Liver (tissue), 9 donors: ENCODE data around the gene RIMKLB. TPM values are rescaled to one million over a fixed set of nuclear protein-coding genes. Genes with fewer than 3 reads are reported as not detected.

Source experiments
- DNase-seq: peaks from one replicate; pipeline ENCODE4 v3.0.0-alpha.2; 2017; ENCODE audit warnings: low spot score
- H3K27ac ChIP-seq, 2 donors: one replicate each; pipeline ENCODE4 v1.7.0; 2013; ENCODE audit warnings: inconsistent platforms in 2 of 2, low read length in 2 of 2, control low read depth in 1 of 2, low read depth in 1 of 2, mild to moderate bottlenecking in 1 of 2
- H3K27me3 ChIP-seq, 4 donors: one replicate each; pipeline versions ENCODE4 v1.6.1 to v1.7.0; 2013; ENCODE audit warnings: low read length in 3 of 4, inconsistent platforms in 1 of 4, mild to moderate bottlenecking in 1 of 4, moderate library complexity in 1 of 4; ENCODE audit not compliant: control insufficient read depth in 4 of 4, insufficient read depth in 4 of 4
- H3K36me3 ChIP-seq, 4 donors: one replicate each; pipeline versions ENCODE4 v1.6.1 to v1.7.0; 2013; ENCODE audit warnings: low read length in 3 of 4, mild to moderate bottlenecking in 3 of 4, low read depth in 1 of 4, moderate library complexity in 1 of 4; ENCODE audit not compliant: control insufficient read depth in 4 of 4, insufficient read depth in 3 of 4
- H3K4me1 ChIP-seq, 4 donors: one replicate each; pipeline versions ENCODE4 v1.6.1 to v1.7.0; 2013; ENCODE audit warnings: low read length in 3 of 4, mild to moderate bottlenecking in 3 of 4, moderate library complexity in 1 of 4; ENCODE audit not compliant: control insufficient read depth in 4 of 4, insufficient read depth in 4 of 4
- H3K4me3 ChIP-seq, 3 donors: one replicate each; pipeline versions ENCODE4 v1.6.1 to v1.7.0; 2013; ENCODE audit warnings: low read length in 3 of 3, control low read depth in 1 of 3, low read depth in 1 of 3, mild to moderate bottlenecking in 1 of 3
- H3K9ac ChIP-seq, 2 donors: one replicate each; pipeline ENCODE4 v1.7.0; 2013; ENCODE audit warnings: low read length in 2 of 2, mild to moderate bottlenecking in 2 of 2, moderate library complexity in 2 of 2, control low read depth in 1 of 2, low read depth in 1 of 2
- H3K9me3 ChIP-seq, 4 donors: one replicate each; pipeline versions ENCODE4 v1.6.1 to v1.7.0; 2013; ENCODE audit warnings: low read length in 3 of 4; ENCODE audit not compliant: control insufficient read depth in 4 of 4
- EGR1 ChIP-seq, 2 donors: IDR thresholded peaks; 2 replicates each; pipeline ENCODE4 v1.6.1; 2016 to 2018; ENCODE audit warnings: antibody characterized with exemption in 2 of 2, low read depth in 2 of 2
- FOXA1 ChIP-seq: IDR thresholded peaks from 2 replicates; pipeline ENCODE4 v1.6.1; 2016; ENCODE audit warnings: antibody characterized with exemption
- FOXA2 ChIP-seq: IDR thresholded peaks from 2 replicates; pipeline ENCODE4 v1.6.1; 2016; ENCODE audit warnings: antibody characterized with exemption
- GABPA ChIP-seq, 2 donors: IDR thresholded peaks in 1 of 2; conservative IDR thresholded peaks in 1 of 2; 2 replicates each; pipeline ENCODE4 v1.6.1; 2016; ENCODE audit warnings: antibody characterized with exemption in 2 of 2, mild to moderate bottlenecking in 1 of 2, moderate library complexity in 1 of 2
- HNF4A ChIP-seq, 2 donors: conservative IDR thresholded peaks; 2 replicates each; pipeline ENCODE4 v1.6.1; 2016; ENCODE audit warnings: antibody characterized with exemption in 2 of 2, mild to moderate bottlenecking in 2 of 2
- HNF4G ChIP-seq: IDR thresholded peaks from 2 replicates; pipeline ENCODE4 v1.6.1; 2016; ENCODE audit warnings: antibody characterized with exemption
- JUND ChIP-seq, 2 donors: IDR thresholded peaks; 2 replicates each; pipeline ENCODE4 v1.6.1; 2016; ENCODE audit warnings: antibody characterized with exemption in 2 of 2
- MAX ChIP-seq: IDR thresholded peaks from 2 replicates; pipeline ENCODE4 v1.6.1; 2016; ENCODE audit warnings: antibody characterized with exemption
- NR2F2 ChIP-seq: IDR thresholded peaks from 2 replicates; pipeline ENCODE4 v1.6.1; 2016; ENCODE audit warnings: antibody characterized with exemption
- RAD21 ChIP-seq, 2 donors: IDR thresholded peaks; 2 replicates each; pipeline ENCODE4 v1.6.1; 2016; ENCODE audit warnings: antibody characterized with exemption in 2 of 2, mild to moderate bottlenecking in 2 of 2
- REST ChIP-seq: IDR thresholded peaks from 2 replicates; pipeline ENCODE4 v1.6.1; 2016; ENCODE audit warnings: antibody characterized with exemption, mild to moderate bottlenecking
- RXRA ChIP-seq, 2 donors: IDR thresholded peaks; 2 replicates each; pipeline ENCODE4 v1.6.1; 2017 to 2018; ENCODE audit warnings: antibody characterized with exemption in 2 of 2, mild to moderate bottlenecking in 1 of 2
- SP1 ChIP-seq: IDR thresholded peaks from 2 replicates; pipeline ENCODE4 v1.6.1; 2018; ENCODE audit warnings: antibody characterized with exemption, mild to moderate bottlenecking
- TAF1 ChIP-seq: conservative IDR thresholded peaks from 2 replicates; pipeline ENCODE4 v1.6.1; 2016; ENCODE audit warnings: antibody characterized with exemption, mild to moderate bottlenecking
- YY1 ChIP-seq: IDR thresholded peaks from 2 replicates; pipeline ENCODE4 v1.6.1; 2016; ENCODE audit warnings: antibody characterized with exemption, mild to moderate bottlenecking
- ZBTB33 ChIP-seq: IDR thresholded peaks from 2 replicates; pipeline ENCODE4 v1.6.1; 2016; ENCODE audit warnings: antibody characterized with exemption
- WGBS: extraction: QIAGEN DNeasy Blood & Tissue Kit; methylation state at CpG from one replicate; pipeline ENCODE4 v1.1.7; 2013; 5-methylcytosine and 5-hydroxymethylcytosine counted together
- polyA plus RNA-seq, 2 donors: library from polyadenylated mRNA; stranded (reverse) in 1 of 2; unstranded in 1 of 2; fragments of 200-250 nt in 1 of 2; fragments of >200 nt in 1 of 2; fragmentation: Nextera tagmentation in 1 of 2; extraction: Ambion mirVana in 1 of 2; gene quantifications; one replicate each; pipeline versions ENCODE4 v1.2.1 to v1.2.3, GENCODE V29; 2013 to 2015
- total RNA-seq, 2 donors: library from RNA; depleted of rRNA; stranded (reverse); fragments of >200 nt; gene quantifications; one replicate each; pipeline ENCODE4 v1.2.3, GENCODE V29; 2014
- TF ChIP-seq, protein P1 (sequence below): IDR thresholded peaks from 2 replicates; pipeline ENCODE4 v1.6.1; 2016; ENCODE audit warnings: antibody characterized with exemption
- TF ChIP-seq, protein P2 (sequence below): fragments of 150-350 bp; IDR thresholded peaks from 2 replicates; pipeline ENCODE4 v1.5.1; 2017; ENCODE audit warnings: improper control_type of control experiment, low read depth, low read length; ENCODE audit not compliant: missing input control
- donor health status: healthy.
- donor health status: healthy.
- donor health status: healthy.
- donor health status: healthy.
- donor health status: healthy.

RIMKLB gene
- total and polyA plus RNA-seq, 4 donors = 1.6 to 9.5 (median 3.8) TPM

DNA sequence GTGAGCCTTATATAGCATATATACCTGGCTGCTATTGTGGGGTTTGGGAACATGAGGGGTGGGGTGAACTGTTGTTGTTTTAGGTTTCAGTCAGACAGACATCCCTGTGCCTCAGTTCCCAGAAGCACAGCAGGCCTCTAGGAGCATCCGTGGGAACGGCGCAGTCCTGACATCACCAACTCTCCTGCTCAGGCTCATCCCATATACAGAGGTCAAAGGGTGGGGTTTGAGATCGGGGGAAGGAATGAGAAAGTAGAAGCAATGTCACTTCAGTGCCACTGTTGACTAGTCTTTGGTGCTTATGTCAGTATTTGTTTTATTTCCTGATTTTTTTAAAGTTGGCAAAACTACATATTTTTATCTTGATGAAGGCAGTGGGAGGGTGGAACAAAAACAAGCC, 81.5 kb downstream of the RIMKLB start:
- no peaks in the 10 kb centered on the region for H3K36me3 ChIP-seq
- no peaks in the 10 kb centered on the region for H3K9me3 ChIP-seq
- DNase-seq = no peak
- H3K9ac ChIP-seq = no peak overlapping the region
- H3K27ac ChIP-seq = no peak overlapping the region
- H3K27me3 ChIP-seq = no peaks in the 10 kb centered on the region
- no peak overlapping the region for H3K4me3 ChIP-seq
- TF ChIP-seq, protein P1, sequence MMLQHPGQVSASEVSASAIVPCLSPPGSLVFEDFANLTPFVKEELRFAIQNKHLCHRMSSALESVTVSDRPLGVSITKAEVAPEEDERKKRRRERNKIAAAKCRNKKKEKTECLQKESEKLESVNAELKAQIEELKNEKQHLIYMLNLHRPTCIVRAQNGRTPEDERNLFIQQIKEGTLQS = no peak
- TF ChIP-seq EGR1 (IDR thresholded peaks at IDR 0.05; ENCODE audit: low read depth in 2 of 2) (no peak), FOXA2 (no peak), JUND (IDR thresholded peaks at IDR 0.05) (no peak), HNF4A (conservative IDR thresholded peaks at IDR 0.05) (no peak), SP1 (no peak), GABPA (IDR thresholded peaks at IDR 0.05 in 1 of 2, conservative IDR thresholded peaks at IDR 0.05 in 1 of 2) (no peak), YY1 (no peak), TAF1 (no peak), NR2F2 (no peak), RXRA (IDR thresholded peaks at IDR 0.05) (no peak), ZBTB33 (no peak), HNF4G (no peak), MAX (no peak), RAD21 (IDR thresholded peaks at IDR 0.05) (no peak), REST (no peak), FOXA1 (no peak)
- TF ChIP-seq, protein P2, sequence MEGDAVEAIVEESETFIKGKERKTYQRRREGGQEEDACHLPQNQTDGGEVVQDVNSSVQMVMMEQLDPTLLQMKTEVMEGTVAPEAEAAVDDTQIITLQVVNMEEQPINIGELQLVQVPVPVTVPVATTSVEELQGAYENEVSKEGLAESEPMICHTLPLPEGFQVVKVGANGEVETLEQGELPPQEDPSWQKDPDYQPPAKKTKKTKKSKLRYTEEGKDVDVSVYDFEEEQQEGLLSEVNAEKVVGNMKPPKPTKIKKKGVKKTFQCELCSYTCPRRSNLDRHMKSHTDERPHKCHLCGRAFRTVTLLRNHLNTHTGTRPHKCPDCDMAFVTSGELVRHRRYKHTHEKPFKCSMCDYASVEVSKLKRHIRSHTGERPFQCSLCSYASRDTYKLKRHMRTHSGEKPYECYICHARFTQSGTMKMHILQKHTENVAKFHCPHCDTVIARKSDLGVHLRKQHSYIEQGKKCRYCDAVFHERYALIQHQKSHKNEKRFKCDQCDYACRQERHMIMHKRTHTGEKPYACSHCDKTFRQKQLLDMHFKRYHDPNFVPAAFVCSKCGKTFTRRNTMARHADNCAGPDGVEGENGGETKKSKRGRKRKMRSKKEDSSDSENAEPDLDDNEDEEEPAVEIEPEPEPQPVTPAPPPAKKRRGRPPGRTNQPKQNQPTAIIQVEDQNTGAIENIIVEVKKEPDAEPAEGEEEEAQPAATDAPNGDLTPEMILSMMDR = no peak
- 91% methylated on average over 4 of the region's 4 CpGs for WGBS
- no peaks in the 10 kb centered on the region for H3K4me1 ChIP-seq
